Esophagus muscularis mucosa (tissue), 4 donors: ENCODE data around the gene TENM4. TPM values are rescaled to one million over a fixed set of nuclear protein-coding genes. Genes with fewer than 3 reads are reported as not detected.

ENCODE experiments used
- DNase-seq: peaks from one replicate; pipeline ENCODE4 v3.0.0-alpha.2; 2017; ENCODE audit errors: extremely low spot score
- H3K27ac ChIP-seq, 4 donors: fragments of 200-600 bp; sonication (generic); replicated peaks in 1 of 4; 1 replicate in 3 of 4; 2 replicates in 1 of 4; pipeline ENCODE4 v1.5.1; 2016 to 2019; ENCODE audit warnings: mild to moderate bottlenecking in 1 of 4
- H3K27me3 ChIP-seq, 4 donors: fragments of 200-600 bp; sonication (generic); one replicate each; pipeline versions ENCODE4 v1.5.1 to v1.6.0; 2016 to 2019
- H3K36me3 ChIP-seq, 4 donors: fragments of 200-600 bp; sonication (generic); one replicate each; pipeline ENCODE4 v1.5.1; 2016 to 2019
- H3K4me1 ChIP-seq, 4 donors: fragments of 200-600 bp; sonication (generic); one replicate each; pipeline ENCODE4 v1.5.1; 2016 to 2019
- H3K4me3 ChIP-seq, 4 donors: fragments of 200-600 bp; sonication (generic); 1 replicate in 2 of 4; 2 replicates in 2 of 4; pipeline ENCODE4 v1.5.1; 2016 to 2019; ENCODE audit warnings: mild to moderate bottlenecking in 4 of 4, moderate library complexity in 1 of 4
- H3K9me3 ChIP-seq, 4 donors: fragments of 200-600 bp; sonication (generic); 1 replicate in 3 of 4; 2 replicates in 1 of 4; pipeline ENCODE4 v1.5.1; 2016 to 2019
- CTCF ChIP-seq, 3 experiments: fragments of 200-600 bp in 2 of 3; fragments of 450-650 bp in 1 of 3; sonication (generic) in 2 of 3; IDR thresholded peaks; one replicate each; pipeline ENCODE4 v1.5.1; 2017 to 2019; ENCODE audit warnings: antibody characterized with exemption in 3 of 3, mild to moderate bottlenecking in 2 of 3, moderate library complexity in 1 of 3
- EP300 ChIP-seq: sonication (generic); formaldehyde crosslinking; IDR thresholded peaks from one replicate; pipeline ENCODE4 v1.6.1; 2017; ENCODE audit warnings: antibody characterized with exemption
- POLR2A ChIP-seq: fragments of 450-650 bp; IDR thresholded peaks from one replicate; pipeline ENCODE4 v1.6.1; 2017; ENCODE audit warnings: antibody characterized with exemption, moderate library complexity, mild to moderate bottlenecking, low read depth
- POLR2AphosphoS5 ChIP-seq, 2 donors: sonication (generic); formaldehyde crosslinking; IDR thresholded peaks; one replicate each; pipeline ENCODE4 v1.6.1; 2017; ENCODE audit warnings: antibody characterized with exemption in 2 of 2
- WGBS: methylation state at CpG from one replicate; pipeline ENCODE4 v1.1.5; 2018; 5-methylcytosine and 5-hydroxymethylcytosine counted together
- intact Hi-C: fragments of 100-400 bp; cut with DNase I; formaldehyde crosslinking; loops from one replicate; pipeline ENCODE4 v1.15.1; 2023
- total RNA-seq, 4 donors: library from RNA; depleted of rRNA; stranded (reverse); fragments of >200 nt; gene quantifications; one replicate each; pipeline versions ENCODE4 v1.1.0 to v1.2.1, GENCODE V29; 2016

Gene TENM4
- total RNA-seq, 4 donors from 2014 or later: 4.1 to 9.6 (median 8.0) TPM

DNA sequence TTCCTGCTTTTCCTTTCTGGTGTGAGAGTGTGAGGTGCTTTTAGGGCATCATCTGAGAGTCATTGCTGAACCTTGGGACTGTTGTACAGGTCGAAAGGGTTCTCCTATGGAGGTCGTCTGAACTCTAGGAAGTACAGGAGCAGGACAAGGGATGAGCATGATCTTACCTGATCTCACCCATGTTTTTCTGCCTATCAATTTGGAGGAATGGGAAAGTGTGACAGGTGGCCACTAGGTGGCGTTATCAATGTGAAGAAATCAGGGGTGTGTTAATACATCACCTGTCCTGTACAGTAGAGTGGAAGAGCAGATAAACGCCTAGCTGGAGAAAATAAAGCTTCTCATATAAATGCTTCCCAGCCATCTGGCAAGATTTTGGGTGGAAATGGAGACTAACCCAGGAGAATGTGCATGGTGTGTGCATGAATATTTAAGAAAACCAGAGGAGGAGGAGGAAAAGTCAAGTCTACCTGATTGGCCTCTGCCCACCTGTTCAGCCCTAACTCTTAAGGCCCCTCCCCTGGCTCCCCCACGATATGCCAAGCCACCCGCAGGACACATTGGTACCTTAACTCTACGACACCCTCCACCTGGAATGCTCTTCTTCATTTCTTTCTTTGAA lies 794.2 kb downstream of the TENM4 start:
- intact Hi-C loops: loop anchor here (5.0 to 10.0 kb wide), 5 partner anchors 148 to 846 kb away; no protein-coding TSS in a partner anchor
- DNase-seq: peak; percentile 89
- H3K27ac ChIP-seq: no peak overlapping the region
- peaks cover 0 to 6% (median 4%) of the 10 kb centered on the region in 4 donors for H3K4me1 ChIP-seq
- TF ChIP-seq CTCF (IDR thresholded peaks at IDR 0.05) (peak; percentile 56 to 77 (median 74)), POLR2A (no peak)
- no peak overlapping the region for H3K4me3 ChIP-seq
- H3K36me3 ChIP-seq: no peaks in the 10 kb centered on the region
- 38% methylated on average over 7 of the region's 7 CpGs for WGBS
- H3K27me3 ChIP-seq: no peaks in the 10 kb centered on the region
- H3K9me3 ChIP-seq: no peaks in the 10 kb centered on the region

GRCh38 chr11:78645226-78646202 lies 795.3 kb downstream of the TENM4 start:
- WGBS: 28% methylated on average over 4 of the region's 5 CpGs
- no peak for TF ChIP-seq POLR2AphosphoS5 (IDR thresholded peaks at IDR 0.05)
- TF ChIP-seq CTCF (IDR thresholded peaks at IDR 0.05): peak; percentile 87 to 96 (median 93)

GRCh38 chr11:78643676-78644056 lies 797.2 kb downstream of the TENM4 start:
- Histone ChIP-seq H3K4me3 (no peak overlapping the region), H3K4me1 (peaks cover 0 to 6% (median 4%) of the 10 kb centered on the region in 4 donors), H3K36me3 (no peaks in the 10 kb centered on the region), H3K27me3 (no peaks in the 10 kb centered on the region), H3K9me3 (no peaks in the 10 kb centered on the region), H3K27ac (no peak overlapping the region)
- TF ChIP-seq EP300: no peak
- no peak for TF ChIP-seq POLR2AphosphoS5 (IDR thresholded peaks at IDR 0.05)
- no peak for TF ChIP-seq CTCF (IDR thresholded peaks at IDR 0.05)
- TF ChIP-seq POLR2A: no peak
- no peak for DNase-seq
- intact Hi-C loops: loop anchor here (10.0 kb wide), 3 partner anchors 151 to 461 kb away; no protein-coding TSS in a partner anchor

More at GRCh38 chr11:78645226-78646202, 795.3 kb downstream of the TENM4 start:
- Histone ChIP-seq H3K27me3 (no peaks in the 10 kb centered on the region), H3K27ac (no peak overlapping the region), H3K9me3 (no peaks in the 10 kb centered on the region), H3K36me3 (no peaks in the 10 kb centered on the region), H3K4me3 (no peak overlapping the region), H3K4me1 (peaks cover 0 to 6% (median 4%) of the 10 kb centered on the region in 4 donors)
- peak; percentile 68 for DNase-seq
- intact Hi-C loops: loop anchor here (5.0 to 10.0 kb wide), 5 partner anchors 149 to 847 kb away; no protein-coding TSS in a partner anchor

DNA sequence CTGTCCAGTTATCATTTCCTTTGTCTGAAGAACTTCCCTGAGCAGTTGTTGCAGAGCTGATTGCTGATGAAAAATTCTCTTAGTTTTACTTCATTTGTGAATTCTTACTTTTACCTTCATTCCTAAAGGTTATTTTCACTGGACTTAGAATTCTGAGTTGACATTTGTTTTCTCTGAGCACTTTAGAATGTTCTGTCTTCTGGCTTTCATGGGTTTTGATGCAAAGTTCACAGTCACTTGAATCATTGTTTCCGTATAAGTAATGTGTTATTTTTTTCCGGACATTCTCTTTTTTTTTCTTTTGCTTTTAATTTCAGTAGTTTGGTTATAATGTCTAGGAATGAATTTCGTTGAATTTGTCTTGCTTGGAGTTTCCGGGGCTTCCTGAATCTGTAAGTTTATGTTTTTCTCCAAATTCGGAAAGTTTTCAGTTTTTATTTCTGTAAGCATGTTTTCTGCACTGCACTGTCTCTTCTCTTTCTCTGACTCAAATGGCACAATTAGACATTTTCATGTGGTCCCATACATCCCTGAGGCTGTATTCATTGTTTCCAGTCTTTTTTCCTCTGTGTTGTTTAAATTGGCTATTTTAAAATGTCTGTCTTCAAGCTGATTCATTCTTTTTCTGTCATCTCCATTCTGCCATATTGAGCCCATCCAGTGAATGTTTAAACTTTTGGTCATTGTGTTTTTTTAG lies 797.7 kb downstream of the TENM4 start:
- Histone ChIP-seq H3K36me3 (no peaks in the 10 kb centered on the region), H3K9me3 (no peaks in the 10 kb centered on the region), H3K4me3 (no peak overlapping the region), H3K27me3 (no peaks in the 10 kb centered on the region), H3K4me1 (peaks cover 0 to 6% (median 4%) of the 10 kb centered on the region in 4 donors), H3K27ac (no peak overlapping the region)
- TF ChIP-seq EP300: no peak
- no peak for TF ChIP-seq POLR2AphosphoS5 (IDR thresholded peaks at IDR 0.05)
- TF ChIP-seq POLR2A: no peak
- no peak for TF ChIP-seq CTCF (IDR thresholded peaks at IDR 0.05)
- no peak for DNase-seq
- intact Hi-C loops: loop anchor here (10.0 kb wide), 3 partner anchors 152 to 462 kb away; no protein-coding TSS in a partner anchor
- WGBS: 83% methylated on average over 5 of the region's 5 CpGs
